Measurements from ENCODE around the gene TFDP1. TPM values are rescaled to one million over a fixed set of nuclear protein-coding genes. Genes with fewer than 3 reads are reported as not detected.
A peak's percentile ranks its signal among the peaks of the same experiment; 100 is the strongest.

The TFDP1 gene
- total RNA-seq, 4 donors from 2014 or later = 30.7 to 42.2 (median 32.1) TPM

- DNase-seq (ENCODE audit: extremely low spot score) = peak; percentile 87
- no peak overlapping the region for H3K27ac ChIP-seq (replicated peaks in 1 of 4)
- intact Hi-C loops (cut with DNase I) = no loop called here
- no peaks in the 10 kb centered on the region for H3K27me3 ChIP-seq
- 88% methylated on average over 6 of the region's 6 CpGs for WGBS
- H3K36me3 ChIP-seq = peaks cover 0 to 7% (median 6%) of the 10 kb centered on the region in 4 donors
- no peak for TF ChIP-seq POLR2AphosphoS5 (IDR thresholded peaks at IDR 0.05)
- no peak for TF ChIP-seq EP300 (IDR thresholded peaks at IDR 0.05)
- TF ChIP-seq CTCF (IDR thresholded peaks at IDR 0.05) = no peak
- TF ChIP-seq POLR2A (IDR thresholded peaks at IDR 0.05; ENCODE audit: low read depth) = no peak
- H3K4me1 ChIP-seq = peaks cover 0 to 20% (median 18%) of the 10 kb centered on the region in 4 donors
- H3K9me3 ChIP-seq = peaks cover 0 to 12% (median 9%) of the 10 kb centered on the region in 4 donors
- no peak overlapping the region for H3K4me3 ChIP-seq
These were observed 2.7 kb upstream of the TFDP1 start for GRCh38 chr13:113581871-113582270.

- TF ChIP-seq POLR2AphosphoS5 (IDR thresholded peaks at IDR 0.05) (no peak), CTCF (IDR thresholded peaks at IDR 0.05) (no peak), EP300 (IDR thresholded peaks at IDR 0.05) (no peak), POLR2A (IDR thresholded peaks at IDR 0.05; ENCODE audit: low read depth) (no peak)
- WGBS = 90% methylated on average over 36 of the region's 38 CpGs
- H3K4me1 ChIP-seq = peaks cover 0 to 28% (median 21%) of the 10 kb centered on the region in 4 donors
- H3K9me3 ChIP-seq = peaks cover 0 to under 1% (median 0%) of the 10 kb centered on the region in 4 donors
- intact Hi-C loops (cut with DNase I) = no loop called here
- no peaks in the 10 kb centered on the region for H3K27me3 ChIP-seq
- peak; percentile 91 for DNase-seq (ENCODE audit: extremely low spot score)
- H3K4me3 ChIP-seq = no peak overlapping the region
- no peak overlapping the region for H3K27ac ChIP-seq (replicated peaks in 1 of 4)
- H3K36me3 ChIP-seq = peaks cover 0 to 18% (median 10%) of the 10 kb centered on the region in 4 donors
These were observed 1.5 kb upstream of the TFDP1 start for GRCh38 chr13:113582841-113583631.

GRCh38 chr13:113584870-113585671 is 518 bp downstream of the TFDP1 start:
- H3K4me1 ChIP-seq = peaks cover 7 to 37% (median 21%) of the 10 kb centered on the region in 4 donors
- no peak for TF ChIP-seq EP300 (IDR thresholded peaks at IDR 0.05)
- no peak for TF ChIP-seq POLR2A (IDR thresholded peaks at IDR 0.05; ENCODE audit: low read depth)
- peaks cover 0 to 30% (median 13%) of the 10 kb centered on the region in 4 donors for H3K36me3 ChIP-seq
- intact Hi-C loops (cut with DNase I) = no loop called here
- DNase-seq (ENCODE audit: extremely low spot score) = peak; percentile 72
- H3K27me3 ChIP-seq = no peaks in the 10 kb centered on the region
- H3K4me3 ChIP-seq = peak overlapping the region; percentile 62 to 73 (median 66)
- H3K27ac ChIP-seq (replicated peaks in 1 of 4) = no peak overlapping the region
- H3K9me3 ChIP-seq = no peaks in the 10 kb centered on the region
- 11% methylated on average over 8 of the region's 105 CpGs for WGBS

- no peak overlapping the region for H3K27ac ChIP-seq (replicated peaks in 1 of 4)
- peaks cover 0 to 32% (median 13%) of the 10 kb centered on the region in 4 donors for H3K36me3 ChIP-seq
- intact Hi-C loops (cut with DNase I) = no loop called here
- peaks cover 8 to 37% (median 21%) of the 10 kb centered on the region in 4 donors for H3K4me1 ChIP-seq
- no peak for TF ChIP-seq CTCF (IDR thresholded peaks at IDR 0.05)
- no peak for TF ChIP-seq EP300 (IDR thresholded peaks at IDR 0.05)
- no peak for TF ChIP-seq POLR2AphosphoS5 (IDR thresholded peaks at IDR 0.05)
- TF ChIP-seq POLR2A (IDR thresholded peaks at IDR 0.05; ENCODE audit: low read depth) = no peak
- no peaks in the 10 kb centered on the region for H3K9me3 ChIP-seq
- DNase-seq (ENCODE audit: extremely low spot score) = peak; percentile 29
- peak overlapping the region; percentile 62 to 73 (median 66) for H3K4me3 ChIP-seq
- no peaks in the 10 kb centered on the region for H3K27me3 ChIP-seq
- 88% methylated on average over 9 of the region's 9 CpGs for WGBS
These were observed 1.3 kb downstream of the TFDP1 start for GRCh38 chr13:113585896-113586295.
